Astrocyte (in vitro differentiated cells and primary cell): Measurements from ENCODE around the gene TMEM219. TPM values are rescaled to one million over a fixed set of nuclear protein-coding genes. Genes with fewer than 3 reads are reported as not detected.

Source experiments
- DNase-seq: peaks from one replicate; pipeline ENCODE4 v3.0.0-alpha.2; 2010; ENCODE audit warnings: low read depth
- FAIRE-seq: peaks from 2 replicates; lab custom pipeline; 2011; peaks lifted over from hg19 to GRCh38; lab: Jason Lieb, UNC
- H2AFZ ChIP-seq: 2 replicates; pipeline ENCODE4 v1.6.0; 2012; ENCODE audit warnings: low read depth, low read length, inconsistent platforms
- H3K27ac ChIP-seq: 2 replicates; pipeline ENCODE4 v1.5.1; 2011; ENCODE audit warnings: low read depth, low read length, inconsistent platforms
- H3K27me3 ChIP-seq: 2 replicates; pipeline ENCODE4 v1.6.0; 2011; ENCODE audit warnings: low read length, inconsistent platforms; ENCODE audit not compliant: insufficient read depth
- H3K36me3 ChIP-seq: 2 replicates; pipeline ENCODE4 v1.5.1; 2011; ENCODE audit warnings: low read length, inconsistent platforms; ENCODE audit not compliant: insufficient read depth
- H3K4me1 ChIP-seq: 2 replicates; pipeline ENCODE4 v1.5.1; 2011; ENCODE audit warnings: low read length, inconsistent platforms; ENCODE audit not compliant: insufficient read depth
- H3K4me2 ChIP-seq: 2 replicates; pipeline ENCODE4 v1.6.0; 2012; ENCODE audit warnings: low read length, inconsistent platforms
- H3K4me3 ChIP-seq: 2 replicates; pipeline ENCODE4 v1.5.1; 2011; ENCODE audit warnings: low read depth, mild to moderate bottlenecking, low read length, inconsistent platforms; ENCODE audit not compliant: insufficient read depth
- H3K79me2 ChIP-seq: 2 replicates; pipeline ENCODE4 v1.6.0; 2012; ENCODE audit warnings: mild to moderate bottlenecking, low read length, inconsistent platforms; ENCODE audit not compliant: insufficient read depth
- H3K9ac ChIP-seq: 2 replicates; pipeline ENCODE4 v1.6.0; 2012; ENCODE audit warnings: mild to moderate bottlenecking, low read length, inconsistent platforms
- H3K9me3 ChIP-seq: 2 replicates; pipeline ENCODE4 v1.5.1; 2012; ENCODE audit warnings: low read depth, mild to moderate bottlenecking, low read length, inconsistent platforms; ENCODE audit not compliant: insufficient read depth
- H4K20me1 ChIP-seq: 2 replicates; pipeline ENCODE4 v1.6.0; 2012; ENCODE audit warnings: low read length, inconsistent platforms; ENCODE audit not compliant: insufficient read depth
- H3K27ac Mint-ChIP-seq: one replicate; pipeline ENCODE4 v1.8.0; 2021; ENCODE audit warnings: mild to moderate bottlenecking, mixed read lengths; ENCODE audit not compliant: unreplicated experiment
- H3K27me3 Mint-ChIP-seq: one replicate; pipeline ENCODE4 v1.8.0; 2021; ENCODE audit warnings: low read depth, mixed read lengths; ENCODE audit not compliant: unreplicated experiment
- H3K36me3 Mint-ChIP-seq: one replicate; pipeline ENCODE4 v1.8.0; 2021; ENCODE audit warnings: low read depth, mixed read lengths; ENCODE audit not compliant: unreplicated experiment
- H3K4me1 Mint-ChIP-seq: one replicate; pipeline ENCODE4 v1.8.0; 2021; ENCODE audit warnings: low read depth, mixed read lengths; ENCODE audit not compliant: unreplicated experiment
- H3K4me3 Mint-ChIP-seq: one replicate; pipeline ENCODE4 v1.8.0; 2021; ENCODE audit warnings: mild to moderate bottlenecking, moderate library complexity, mixed read lengths; ENCODE audit not compliant: unreplicated experiment
- H3K9me3 Mint-ChIP-seq: one replicate; pipeline ENCODE4 v1.8.0; 2021; ENCODE audit warnings: mild to moderate bottlenecking, mixed read lengths; ENCODE audit not compliant: unreplicated experiment
- CTCF ChIP-seq: IDR thresholded peaks from 2 replicates; pipeline ENCODE4 v1.5.1; 2011; ENCODE audit warnings: low read depth, mild to moderate bottlenecking, inconsistent platforms, low read length, moderate library complexity; ENCODE audit not compliant: insufficient read depth
- EZH2 ChIP-seq: IDR thresholded peaks from 2 replicates; pipeline ENCODE4 v1.6.1; 2012; ENCODE audit warnings: mild to moderate bottlenecking, low read length, inconsistent platforms; ENCODE audit not compliant: insufficient read depth
- total RNA-seq: library from RNA; stranded (reverse); gene quantifications from 2 replicates; pipeline ENCODE4 v1.2.1, GENCODE V29; 2021

Gene TMEM219
- total RNA-seq, 1 donor from 2014 or later, result 96.6 TPM

- peaks cover 23% of the 10 kb centered on the region for H4K20me1 ChIP-seq
- FAIRE-seq, result no peak
- no peak overlapping the region for H3K4me3 ChIP-seq
- H3K79me2 ChIP-seq, result peaks cover 2% of the 10 kb centered on the region
- no peak for DNase-seq
- no peaks in the 10 kb centered on the region for H3K9me3 ChIP-seq
- no peaks in the 10 kb centered on the region for H3K27me3 ChIP-seq
- H2AFZ ChIP-seq, result no peak overlapping the region
- Mint-ChIP-seq H3K36me3 (peaks cover 7% of the 10 kb centered on the region), H3K4me1 (no peaks in the 10 kb centered on the region), H3K9me3 (no peaks in the 10 kb centered on the region), H3K4me3 (no peak overlapping the region), H3K27me3 (peaks cover 8% of the 10 kb centered on the region), H3K27ac (no peak overlapping the region)
- H3K9ac ChIP-seq, result no peak overlapping the region
- no peaks in the 10 kb centered on the region for H3K36me3 ChIP-seq
- no peak overlapping the region for H3K27ac ChIP-seq
- H3K4me2 ChIP-seq, result no peak overlapping the region
- TF ChIP-seq CTCF, result no peak
- no peaks in the 10 kb centered on the region for H3K4me1 ChIP-seq
These were observed 42.0 kb downstream of the TMEM219 start for GRCh38 chr16:30003670-30004423.

- peaks cover 2% of the 10 kb centered on the region for H3K79me2 ChIP-seq
- FAIRE-seq, result no peak
- no peaks in the 10 kb centered on the region for H3K9me3 Mint-ChIP-seq
- no peaks in the 10 kb centered on the region for H3K4me1 Mint-ChIP-seq
- H3K4me2 ChIP-seq, result no peak overlapping the region
- H3K9me3 ChIP-seq, result no peaks in the 10 kb centered on the region
- DNase-seq, result no peak
- H3K9ac ChIP-seq, result no peak overlapping the region
- no peaks in the 10 kb centered on the region for H3K27me3 ChIP-seq
- H2AFZ ChIP-seq, result no peak overlapping the region
- H3K27ac ChIP-seq, result no peak overlapping the region
- no peaks in the 10 kb centered on the region for H3K4me1 ChIP-seq
- no peak overlapping the region for H3K4me3 ChIP-seq
- H3K27me3 Mint-ChIP-seq, result peaks cover 13% of the 10 kb centered on the region
- H3K36me3 ChIP-seq, result no peaks in the 10 kb centered on the region
- no peak for TF ChIP-seq CTCF
- no peak for TF ChIP-seq EZH2
- H3K27ac Mint-ChIP-seq, result no peak overlapping the region
- peaks cover 7% of the 10 kb centered on the region for H3K36me3 Mint-ChIP-seq
- peaks cover 20% of the 10 kb centered on the region for H4K20me1 ChIP-seq
- no peak overlapping the region for H3K4me3 Mint-ChIP-seq
These were observed 42.5 kb downstream of the TMEM219 start for GRCh38 chr16:30004424-30004776.

- H3K36me3 ChIP-seq, result no peaks in the 10 kb centered on the region
- no peak overlapping the region for H3K9ac ChIP-seq
- no peak for FAIRE-seq
- no peak for TF ChIP-seq CTCF
- no peak for TF ChIP-seq EZH2
- no peak overlapping the region for H3K4me3 Mint-ChIP-seq
- peaks cover 17% of the 10 kb centered on the region for H4K20me1 ChIP-seq
- H3K79me2 ChIP-seq, result no peaks in the 10 kb centered on the region
- no peak for DNase-seq
- H3K4me3 ChIP-seq, result no peak overlapping the region
- no peaks in the 10 kb centered on the region for H3K4me1 ChIP-seq
- no peaks in the 10 kb centered on the region for H3K4me1 Mint-ChIP-seq
- peaks cover 7% of the 10 kb centered on the region for H3K36me3 Mint-ChIP-seq
- H3K4me2 ChIP-seq, result no peak overlapping the region
- no peak overlapping the region for H2AFZ ChIP-seq
- H3K27me3 Mint-ChIP-seq, result peaks cover 16% of the 10 kb centered on the region
- no peaks in the 10 kb centered on the region for H3K27me3 ChIP-seq
- H3K27ac ChIP-seq, result no peak overlapping the region
- no peaks in the 10 kb centered on the region for H3K9me3 ChIP-seq
- no peak overlapping the region for H3K27ac Mint-ChIP-seq
- H3K9me3 Mint-ChIP-seq, result no peaks in the 10 kb centered on the region
These were observed 42.9 kb downstream of the TMEM219 start for GRCh38 chr16:30004811-30005242.
